Subcutaneous abdominal adipose tissue (tissue), 5 donors: ENCODE measurements around the gene TRAF4.
A peak's percentile ranks its signal among the peaks of the same experiment; 100 is the strongest.

ENCODE experiments used
- H3K27ac ChIP-seq: one replicate; pipeline ENCODE4 v1.7.0; 2013; ENCODE audit warnings: low read depth, mild to moderate bottlenecking, inconsistent platforms, low read length, moderate library complexity
- H3K27me3 ChIP-seq, 5 donors: one replicate each; pipeline ENCODE4 v1.7.0; 2013; ENCODE audit warnings: low read length in 5 of 5, inconsistent platforms in 1 of 5; ENCODE audit not compliant: control insufficient read depth in 5 of 5, insufficient read depth in 4 of 5
- H3K36me3 ChIP-seq, 5 donors: one replicate each; pipeline ENCODE4 v1.7.0; 2013; ENCODE audit warnings: low read length in 5 of 5; ENCODE audit not compliant: control insufficient read depth in 5 of 5, insufficient read depth in 5 of 5
- H3K4me1 ChIP-seq, 5 donors: one replicate each; pipeline ENCODE4 v1.7.0; 2013; ENCODE audit warnings: low read length in 5 of 5, mild to moderate bottlenecking in 3 of 5, moderate library complexity in 1 of 5; ENCODE audit not compliant: control insufficient read depth in 5 of 5, insufficient read depth in 5 of 5
- H3K4me3 ChIP-seq, 5 donors: one replicate each; pipeline ENCODE4 v1.7.0; 2013; ENCODE audit warnings: low read length in 5 of 5, low read depth in 1 of 5
- H3K9ac ChIP-seq, 5 donors: one replicate each; pipeline ENCODE4 v1.7.0; 2013; ENCODE audit warnings: low read length in 5 of 5, mild to moderate bottlenecking in 4 of 5, moderate library complexity in 3 of 5
- H3K9me3 ChIP-seq, 5 donors: one replicate each; pipeline ENCODE4 v1.7.0; 2013; ENCODE audit warnings: low read length in 5 of 5; ENCODE audit not compliant: control insufficient read depth in 5 of 5
- donor health status: healthy.
- donor health status: healthy.
- donor health status: healthy.
- donor health status: healthy.
- donor health status: healthy.

The TRAF4 gene

DNA sequence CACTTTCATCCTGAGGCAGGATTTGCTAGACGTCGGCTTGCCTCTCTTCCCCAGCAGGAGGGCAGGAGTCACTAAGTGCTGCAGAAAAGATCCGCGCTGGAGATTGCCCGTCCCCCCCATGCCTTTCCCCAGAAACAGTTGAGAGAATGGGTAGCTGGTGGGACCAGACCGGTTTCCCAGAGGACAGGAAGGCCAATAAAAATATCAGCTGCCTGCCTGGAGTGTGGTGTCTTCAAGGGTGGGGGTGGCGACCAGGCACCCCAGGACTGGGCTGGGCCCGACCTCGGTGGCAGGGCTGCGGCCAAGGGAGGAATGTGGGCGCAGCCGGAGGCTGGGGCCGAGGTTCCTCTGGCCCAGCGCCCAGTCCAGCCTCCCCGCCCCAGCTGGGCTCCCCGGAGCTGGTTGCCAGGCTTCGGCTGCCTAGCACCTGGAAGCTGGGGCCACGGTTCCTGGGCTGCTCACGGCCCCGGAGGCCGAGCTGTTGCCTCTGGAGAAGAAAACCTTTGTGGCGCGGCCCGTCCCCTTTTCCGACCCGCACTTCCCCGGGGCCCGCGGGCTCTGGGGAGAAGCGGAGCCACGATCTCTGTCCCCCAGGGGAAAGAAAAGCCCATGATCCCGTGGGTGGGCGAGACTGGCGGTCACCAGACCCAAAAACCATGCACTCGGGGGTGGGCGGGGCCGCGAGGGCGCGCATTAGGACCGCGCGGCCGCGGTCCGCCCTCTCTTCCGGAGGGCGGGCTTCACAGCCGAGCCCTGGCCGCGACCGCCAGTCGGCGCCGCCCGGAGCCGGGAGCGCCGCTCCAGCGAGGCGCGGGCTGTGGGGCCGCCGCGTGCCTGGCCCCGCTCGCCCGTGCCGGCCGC lies at the start of gene TRAF4:
Gene TRAF4 (plus strand): TSS at position 769 of the 861 bp plus-strand sequence. CDS start 102 bp downstream, outside the sequence.
- Histone ChIP-seq H3K4me3 (peak within 1 kb of the TSS; percentile 65 to 71 (median 70)), H3K4me1 (peaks cover 0 to 54% (median 43%) of the 10 kb centered on the region in 5 donors)

GRCh38 chr17:28698253-28698941 lies 45.4 kb upstream of the TRAF4 start:
- Histone ChIP-seq H3K36me3 (peaks cover 8 to 100% (median 100%) of the 10 kb centered on the region in 5 donors), H3K9ac (no peak overlapping the region), H3K27ac (no peak overlapping the region), H3K4me1 (peaks cover 0 to 3% (median 0%) of the 10 kb centered on the region in 5 donors), H3K9me3 (no peaks in the 10 kb centered on the region), H3K4me3 (no peak overlapping the region), H3K27me3 (no peaks in the 10 kb centered on the region)

More for the DNA sequence above, at the start of gene TRAF4:
- H3K27me3 ChIP-seq: no peaks in the 10 kb centered on the region
- H3K9me3 ChIP-seq: no peaks in the 10 kb centered on the region
- H3K9ac ChIP-seq: peak within 1 kb of the TSS; percentile 16 to 82 (median 73)
- H3K27ac ChIP-seq: peak within 1 kb of the TSS; percentile 60
- H3K36me3 ChIP-seq: peaks cover 0 to 13% (median 9%) of the 10 kb centered on the region in 5 donors

- Histone ChIP-seq H3K4me1 (peaks cover 0 to 3% (median 0%) of the 10 kb centered on the region in 5 donors), H3K4me3 (no peak overlapping the region), H3K9ac (no peak overlapping the region), H3K27ac (no peak overlapping the region), H3K27me3 (no peaks in the 10 kb centered on the region), H3K9me3 (no peaks in the 10 kb centered on the region), H3K36me3 (peaks cover 3 to 99% (median 92%) of the 10 kb centered on the region in 5 donors)
Observed at GRCh38 chr17:28700278-28700677, 43.5 kb upstream of the TRAF4 start.

DNA sequence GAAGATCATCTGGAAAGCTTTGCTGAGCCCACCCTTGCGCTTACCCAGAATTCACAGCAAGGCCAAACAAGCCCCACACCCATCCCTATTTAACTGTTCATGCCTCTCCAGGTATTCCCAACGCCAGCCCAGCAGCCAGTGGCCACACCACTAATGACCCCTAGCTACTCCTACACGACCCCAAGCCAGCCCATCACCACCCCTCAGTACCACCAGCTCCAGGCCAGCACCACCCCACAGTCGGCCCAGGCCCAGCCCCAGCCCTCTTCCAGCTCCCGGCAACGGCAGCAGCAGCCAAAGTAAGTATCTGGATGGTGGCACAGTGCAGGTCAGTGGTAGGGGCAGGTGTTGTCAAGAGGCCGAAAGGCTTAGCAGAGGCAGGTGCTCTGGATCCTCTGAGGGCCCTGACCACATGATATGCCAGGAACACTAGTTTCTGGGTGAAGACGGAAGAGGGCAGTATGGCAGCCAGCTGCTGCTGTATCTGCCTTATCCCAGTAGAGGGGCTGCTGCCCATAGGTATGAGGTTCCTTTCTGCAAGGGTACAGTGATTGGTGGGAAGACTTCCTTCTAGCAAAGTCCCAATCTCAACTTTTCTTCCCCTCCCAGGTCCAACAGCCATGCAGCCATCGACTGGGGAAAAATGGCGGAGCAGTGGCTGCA lies 42.9 kb upstream of the TRAF4 start:
- no peak overlapping the region for H3K4me3 ChIP-seq
- H3K27ac ChIP-seq: no peak overlapping the region
- peaks cover 0 to 10% (median 5%) of the 10 kb centered on the region in 5 donors for H3K4me1 ChIP-seq
- H3K9me3 ChIP-seq: no peaks in the 10 kb centered on the region
- peaks cover 3 to 98% (median 89%) of the 10 kb centered on the region in 5 donors for H3K36me3 ChIP-seq
- no peak overlapping the region for H3K9ac ChIP-seq
- no peaks in the 10 kb centered on the region for H3K27me3 ChIP-seq

- Histone ChIP-seq H3K9me3 (no peaks in the 10 kb centered on the region), H3K27ac (no peak overlapping the region), H3K27me3 (no peaks in the 10 kb centered on the region), H3K9ac (no peak overlapping the region), H3K36me3 (peaks cover 2 to 86% (median 77%) of the 10 kb centered on the region in 5 donors), H3K4me3 (no peak overlapping the region), H3K4me1 (peaks cover 0 to 15% (median 12%) of the 10 kb centered on the region in 5 donors)
Observed at GRCh38 chr17:28702026-28702751, 41.6 kb upstream of the TRAF4 start.

GRCh38 chr17:28702752-28703150 lies 41.1 kb upstream of the TRAF4 start:
- Histone ChIP-seq H3K4me1 (peaks cover 0 to 15% (median 12%) of the 10 kb centered on the region in 5 donors), H3K27ac (no peak overlapping the region), H3K27me3 (no peaks in the 10 kb centered on the region), H3K9me3 (no peaks in the 10 kb centered on the region), H3K36me3 (peaks cover 0 to 80% (median 71%) of the 10 kb centered on the region in 5 donors), H3K4me3 (no peak overlapping the region), H3K9ac (no peak overlapping the region)

DNA sequence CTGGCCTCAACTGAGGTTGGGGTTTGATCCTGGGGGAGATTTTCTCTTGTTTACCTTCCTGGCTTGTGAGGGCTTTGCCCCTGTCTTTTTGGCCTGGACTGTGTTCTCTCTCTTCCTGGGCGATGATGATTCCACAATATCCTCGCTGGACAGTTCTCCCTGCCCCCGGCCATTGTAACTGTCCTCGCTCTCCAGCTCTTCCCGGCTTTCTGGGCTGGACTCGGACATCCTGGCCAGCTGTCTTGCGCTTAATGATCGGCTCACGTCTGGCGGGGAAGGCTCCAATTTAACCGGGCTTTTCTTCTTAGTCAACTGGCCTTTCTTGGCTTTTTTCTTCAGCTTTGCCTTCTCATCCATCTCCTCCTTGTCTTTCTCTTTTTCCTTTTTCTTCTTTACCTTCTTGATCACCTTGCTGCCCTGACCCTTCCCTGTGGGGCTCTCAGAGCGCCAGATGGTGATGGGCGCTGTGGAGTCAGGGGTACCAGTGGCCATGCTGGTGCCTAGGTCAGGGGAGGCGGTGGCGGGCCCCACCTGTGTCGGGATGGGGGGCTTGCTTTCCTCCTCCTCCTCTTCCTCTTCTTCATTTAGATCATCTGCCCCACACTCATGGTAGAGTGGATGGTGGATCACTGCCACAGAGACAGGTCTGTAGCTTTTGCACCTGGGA lies 40.1 kb upstream of the TRAF4 start:
- peaks cover 0 to 15% (median 12%) of the 10 kb centered on the region in 5 donors for H3K4me1 ChIP-seq
- H3K9me3 ChIP-seq: no peaks in the 10 kb centered on the region
- H3K27me3 ChIP-seq: no peaks in the 10 kb centered on the region
- H3K36me3 ChIP-seq: peaks cover 0 to 71% (median 62%) of the 10 kb centered on the region in 5 donors
- no peak overlapping the region for H3K4me3 ChIP-seq
- H3K27ac ChIP-seq: no peak overlapping the region
- H3K9ac ChIP-seq: no peak overlapping the region

DNA sequence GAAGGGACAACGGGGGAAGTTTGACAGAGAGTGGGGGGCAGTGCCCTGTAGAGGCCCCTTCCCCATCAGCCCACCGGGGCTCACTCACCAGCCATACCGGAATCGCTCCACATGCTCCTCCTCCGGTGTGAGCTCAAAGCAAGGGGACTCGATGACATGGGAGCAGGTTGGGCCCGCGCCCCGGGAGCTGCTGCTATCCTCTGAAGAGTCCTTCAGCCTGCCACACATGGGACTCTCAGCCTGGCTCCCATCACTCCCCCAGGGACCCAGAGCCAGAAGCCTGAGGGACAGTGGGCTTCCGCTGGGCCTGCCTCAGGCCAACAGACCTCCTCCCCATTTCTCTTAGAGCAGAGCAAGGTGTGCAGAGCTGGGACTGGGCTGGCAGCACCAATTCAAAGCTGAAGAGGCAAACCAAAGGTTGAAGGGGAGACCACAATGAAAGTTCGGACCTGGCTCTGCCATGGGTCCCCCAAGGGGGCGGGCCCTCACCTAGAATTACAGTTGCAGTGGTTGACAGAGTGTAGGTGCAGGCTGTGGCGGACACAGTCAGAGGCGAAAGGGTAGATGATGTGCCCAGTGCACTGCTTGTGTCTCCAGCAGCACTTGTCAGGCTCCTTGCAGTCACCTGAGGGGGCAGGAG lies 39.5 kb upstream of the TRAF4 start:
- H3K4me1 ChIP-seq: peaks cover 0 to 15% (median 12%) of the 10 kb centered on the region in 5 donors
- H3K9ac ChIP-seq: no peak overlapping the region
- H3K27me3 ChIP-seq: no peaks in the 10 kb centered on the region
- no peaks in the 10 kb centered on the region for H3K9me3 ChIP-seq
- H3K4me3 ChIP-seq: no peak overlapping the region
- no peak overlapping the region for H3K27ac ChIP-seq
- H3K36me3 ChIP-seq: peaks cover 0 to 65% (median 56%) of the 10 kb centered on the region in 5 donors
